Ascending aorta (tissue), 2 donors: ENCODE data around the gene SERPINI1. TPM values are rescaled to one million over a fixed set of nuclear protein-coding genes. Genes with fewer than 3 reads are reported as not detected.

Source experiments
- DNase-seq, 2 donors: peaks; one replicate each; pipeline ENCODE4 v3.0.0-alpha.2; 2019; ENCODE audit warnings: low spot score in 2 of 2
- H3K27ac ChIP-seq, 2 donors: fragments of 200-600 bp; sonication (generic); one replicate each; pipeline ENCODE4 v1.5.1; 2016 to 2017; ENCODE audit warnings: mild to moderate bottlenecking in 1 of 2
- H3K27me3 ChIP-seq: fragments of 200-600 bp; sonication (generic); one replicate; pipeline ENCODE4 v1.5.1; 2017
- H3K36me3 ChIP-seq, 2 donors: fragments of 200-600 bp; sonication (generic); one replicate each; pipeline ENCODE4 v1.5.1; 2016
- H3K4me1 ChIP-seq, 2 donors: fragments of 200-600 bp; sonication (generic); one replicate each; pipeline ENCODE4 v1.5.1; 2016 to 2017; ENCODE audit warnings: mild to moderate bottlenecking in 1 of 2
- H3K4me3 ChIP-seq, 2 donors: fragments of 200-600 bp; sonication (generic); one replicate each; pipeline ENCODE4 v1.5.1; 2016 to 2017; ENCODE audit warnings: mild to moderate bottlenecking in 1 of 2
- H3K9me3 ChIP-seq, 2 donors: fragments of 200-600 bp; sonication (generic); one replicate each; pipeline ENCODE4 v1.5.1; 2016
- CTCF ChIP-seq, 3 experiments: fragments of 200-600 bp in 2 of 3; fragments of 450-650 bp in 1 of 3; sonication (generic) in 2 of 3; IDR thresholded peaks; one replicate each; pipeline ENCODE4 v1.5.1; 2016 to 2019; ENCODE audit warnings: antibody characterized with exemption in 3 of 3, mild to moderate bottlenecking in 1 of 3, moderate library complexity in 1 of 3
- intact Hi-C: fragments of 100-400 bp; cut with DNase I; formaldehyde crosslinking; loops from one replicate; pipeline ENCODE4 v1.15.1; 2023
- total RNA-seq: library from RNA; depleted of rRNA; stranded (reverse); fragments of >200 nt; gene quantifications from one replicate; pipeline ENCODE4 v1.1.0, GENCODE V29; 2016

Gene SERPINI1
- total RNA-seq, 1 donor from 2014 or later: 6.3 TPM

DNA sequence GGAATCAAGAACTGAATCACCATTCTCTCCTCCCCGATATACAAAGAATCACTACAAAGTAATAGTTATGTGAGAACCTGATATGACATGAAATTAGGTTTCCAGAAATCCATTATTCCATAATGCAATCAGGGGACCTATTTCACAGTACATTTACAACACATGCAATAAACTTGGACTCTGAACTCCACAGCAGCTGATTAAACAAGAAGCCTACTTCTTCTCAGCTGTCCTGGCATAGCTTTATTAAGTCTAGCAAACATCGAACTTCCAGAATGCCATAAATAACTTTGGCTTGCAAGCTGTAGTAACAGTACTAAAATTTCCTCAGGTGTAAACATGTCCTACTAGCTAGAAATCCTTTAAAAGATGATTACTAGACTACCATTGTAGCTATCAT, 18.6 kb upstream of the SERPINI1 start:
- Histone ChIP-seq H3K27me3 (no peaks in the 10 kb centered on the region), H3K9me3 (no peaks in the 10 kb centered on the region), H3K4me1 (no peaks in the 10 kb centered on the region), H3K36me3 (peaks cover 8 to 40% of the 10 kb centered on the region in 2 donors), H3K27ac (no peak overlapping the region), H3K4me3 (no peak overlapping the region)
- intact Hi-C loops: no loop called here
- no peak for TF ChIP-seq CTCF (IDR thresholded peaks at IDR 0.05)
- no peak for DNase-seq

- no peak for TF ChIP-seq CTCF (IDR thresholded peaks at IDR 0.05)
- H3K27ac ChIP-seq: no peak overlapping the region
- no peaks in the 10 kb centered on the region for H3K27me3 ChIP-seq
- intact Hi-C loops: no loop called here
- no peak overlapping the region for H3K4me3 ChIP-seq
- peaks cover 8 to 40% of the 10 kb centered on the region in 2 donors for H3K36me3 ChIP-seq
- DNase-seq: no peak
- H3K9me3 ChIP-seq: no peaks in the 10 kb centered on the region
- H3K4me1 ChIP-seq: no peaks in the 10 kb centered on the region
These were observed 16.9 kb upstream of the SERPINI1 start for GRCh38 chr3:167718582-167718981.

GRCh38 chr3:167723025-167723512, 12.5 kb upstream of the SERPINI1 start:
- peaks cover 6 to 23% of the 10 kb centered on the region in 2 donors for H3K36me3 ChIP-seq
- no peaks in the 10 kb centered on the region for H3K9me3 ChIP-seq
- DNase-seq: no peak
- no peak overlapping the region for H3K27ac ChIP-seq
- no peaks in the 10 kb centered on the region for H3K4me1 ChIP-seq
- no peaks in the 10 kb centered on the region for H3K27me3 ChIP-seq
- TF ChIP-seq CTCF (IDR thresholded peaks at IDR 0.05): no peak
- intact Hi-C loops: no loop called here
- no peak overlapping the region for H3K4me3 ChIP-seq

DNA sequence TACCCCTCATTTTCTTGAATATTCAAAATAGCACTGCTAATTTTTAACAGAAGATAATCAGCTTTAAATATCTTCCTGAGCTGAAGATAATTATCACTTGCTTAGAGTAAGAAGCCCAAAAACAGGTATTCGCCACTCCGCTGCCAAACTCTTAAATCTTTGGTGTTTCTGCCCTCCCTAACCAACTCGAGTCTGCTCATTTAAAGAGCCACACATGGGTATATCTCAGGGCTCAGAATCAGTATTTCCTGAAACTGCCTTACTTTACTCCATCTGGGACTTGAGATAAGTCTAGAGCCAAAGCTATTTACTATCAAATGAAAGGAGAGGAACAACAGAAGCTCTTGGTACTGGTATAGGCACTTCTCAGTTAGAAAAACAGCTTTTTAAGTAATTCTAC, 11.6 kb upstream of the SERPINI1 start:
- Histone ChIP-seq H3K27ac (no peak overlapping the region), H3K4me1 (no peaks in the 10 kb centered on the region), H3K9me3 (no peaks in the 10 kb centered on the region), H3K27me3 (no peaks in the 10 kb centered on the region), H3K4me3 (no peak overlapping the region), H3K36me3 (peaks cover 0 to 15% of the 10 kb centered on the region in 2 donors)
- no peak for DNase-seq
- intact Hi-C loops: no loop called here
- no peak for TF ChIP-seq CTCF (IDR thresholded peaks at IDR 0.05)

GRCh38 chr3:167728176-167728575, 7.3 kb upstream of the SERPINI1 start:
- no peak overlapping the region for H3K27ac ChIP-seq
- no peak for TF ChIP-seq CTCF (IDR thresholded peaks at IDR 0.05)
- no peaks in the 10 kb centered on the region for H3K9me3 ChIP-seq
- H3K27me3 ChIP-seq: no peaks in the 10 kb centered on the region
- H3K4me3 ChIP-seq: no peak overlapping the region
- H3K36me3 ChIP-seq: no peaks in the 10 kb centered on the region
- no peak for DNase-seq
- intact Hi-C loops: no loop called here
- peaks cover 0 to 6% of the 10 kb centered on the region in 2 donors for H3K4me1 ChIP-seq
